SK-N-SH (cell line): Measurements from ENCODE around the gene SSBP2. TPM values are rescaled to one million over a fixed set of nuclear protein-coding genes. Genes with fewer than 3 reads are reported as not detected.

Experiments used
- CTCF ChIA-PET: fragments of 300-600, 350-600 bp; formaldehyde crosslinking; extraction: SDS; loops from one replicate; lab custom pipeline; 2021; lab: Yijun Ruan, JAX
- POLR2A ChIA-PET: fragments of 350-600 bp; sonication (Branson Sonifier 250); formaldehyde crosslinking; extraction: SDS; loops from one replicate; lab custom pipeline; 2020; ENCODE audit warnings: antibody characterized with exemption, inconsistent platforms; lab: Yijun Ruan, JAX
- DNase-seq: peaks from one replicate; pipeline ENCODE4 v3.0.0; 2012
- H2AFZ ChIP-seq: fragments of 200-600 bp; sonication (generic); 2 replicates; pipeline ENCODE4 v1.8.1; 2016; ENCODE audit warnings: antibody characterized with exemption, mild to moderate bottlenecking, low read depth
- H3F3A ChIP-seq: fragments of 200-600 bp; sonication (generic); replicated peaks from 2 replicates; pipeline ENCODE3; 2016; ENCODE audit warnings: antibody characterized with exemption, mild to moderate bottlenecking; ENCODE audit not compliant: insufficient read depth
- H3K27ac ChIP-seq, 2 experiments: fragments of 200-500 bp in 1 of 2; fragments of 200-600 bp in 1 of 2; sonication (Bioruptor generic) in 1 of 2; sonication (generic), shearing (Covaris generic) in 1 of 2; 2 replicates each; pipeline versions ENCODE4 v1.5.1 to v1.6.1; 2014 to 2016; ENCODE audit warnings: low read depth in 2 of 2, inconsistent platforms in 1 of 2, low read length in 1 of 2, mild to moderate bottlenecking in 1 of 2, mixed read lengths in 1 of 2
- H3K27me3 ChIP-seq: fragments of 200-600 bp; sonication (generic), shearing (Covaris generic); 2 replicates; pipeline ENCODE4 v1.6.1; 2016; ENCODE audit warnings: mixed run types; ENCODE audit not compliant: insufficient read depth
- H3K36me3 ChIP-seq, 2 experiments: fragments of 200-500 bp in 1 of 2; fragments of 200-600 bp in 1 of 2; sonication (Bioruptor generic) in 1 of 2; sonication (generic) in 1 of 2; replicated peaks in 1 of 2; 2 replicates each; pipeline versions ENCODE3 to v1.5.1; 2014 to 2016; ENCODE audit warnings: low read length in 1 of 2, mild to moderate bottlenecking in 1 of 2; ENCODE audit not compliant: insufficient read depth in 2 of 2, control insufficient read depth in 1 of 2
- H3K4me1 ChIP-seq, 2 experiments: fragments of 200-500 bp in 1 of 2; fragments of 200-600 bp in 1 of 2; sonication (Bioruptor generic) in 1 of 2; sonication (generic), shearing (Covaris generic) in 1 of 2; 2 replicates each; pipeline versions ENCODE4 v1.5.1 to v1.6.1; 2014 to 2016; ENCODE audit warnings: low read depth in 1 of 2, low read length in 1 of 2, mixed run types in 1 of 2; ENCODE audit not compliant: insufficient read depth in 2 of 2, control insufficient read depth in 1 of 2
- H3K4me2 ChIP-seq: fragments of 200-600 bp; sonication (generic), shearing (Covaris generic); 2 replicates; pipeline ENCODE4 v1.6.1; 2017; ENCODE audit warnings: mixed run types
- H3K4me3 ChIP-seq, 2 experiments: fragments of 200-500 bp in 1 of 2; fragments of 200-600 bp in 1 of 2; sonication (Bioruptor generic) in 1 of 2; sonication (generic), shearing (Covaris generic) in 1 of 2; 2 replicates each; pipeline versions ENCODE4 v1.5.1 to v1.8.1; 2014 to 2016; ENCODE audit warnings: low read depth in 2 of 2, inconsistent platforms in 1 of 2, low read length in 1 of 2, mild to moderate bottlenecking in 1 of 2, mixed read lengths in 1 of 2, moderate library complexity in 1 of 2
- H3K79me2 ChIP-seq: fragments of 200-600 bp; sonication (generic); 2 replicates; pipeline ENCODE4 v1.8.1; 2017; ENCODE audit warnings: mild to moderate bottlenecking; ENCODE audit not compliant: insufficient read depth
- H3K9ac ChIP-seq: fragments of 200-600 bp; sonication (generic); 2 replicates; pipeline ENCODE4 v1.6.1; 2017; ENCODE audit warnings: mixed run types
- H3K9me2 ChIP-seq: fragments of 200-600 bp; sonication (generic); 2 replicates; pipeline ENCODE4 v1.6.1; 2017; ENCODE audit warnings: mixed run types
- H3K9me3 ChIP-seq: fragments of 200-600 bp; sonication (generic); 2 replicates; pipeline ENCODE4 v1.6.1; 2017; ENCODE audit warnings: mixed run types, mild to moderate bottlenecking, moderate library complexity
- H4K20me1 ChIP-seq: fragments of 200-600 bp; sonication (generic); 2 replicates; pipeline ENCODE4 v1.6.1; 2017; ENCODE audit warnings: mild to moderate bottlenecking, mixed run types; ENCODE audit not compliant: insufficient read depth
- ELF1 ChIP-seq: IDR thresholded peaks from 2 replicates; pipeline ENCODE4 v1.4.0; 2012
- EP300 ChIP-seq, 2 experiments: IDR thresholded peaks; 2 replicates each; pipeline versions ENCODE4 v1.4.0 to v1.6.1; 2012; ENCODE audit warnings: borderline replicate concordance in 1 of 2, low read depth in 1 of 2, low read length in 1 of 2
- EZH2phosphoT487 ChIP-seq: fragments of 200-600 bp; sonication (generic); IDR thresholded peaks from 2 replicates; pipeline ENCODE4 v1.6.1; 2017; ENCODE audit warnings: low read depth, mixed run types, mild to moderate bottlenecking, antibody characterized with exemption, moderate library complexity, borderline replicate concordance
- GABPA ChIP-seq: IDR thresholded peaks from 2 replicates; pipeline ENCODE4 v1.4.0; 2012; ENCODE audit warnings: low read depth, mild to moderate bottlenecking
- GATA2 ChIP-seq: sonication (generic); formaldehyde crosslinking; IDR thresholded peaks from 2 replicates; pipeline ENCODE4 v1.5.0; 2020; ENCODE audit warnings: mild to moderate bottlenecking, missing genetic modification reagents
- IRF3 ChIP-seq: fragments of 150-350 bp; IDR thresholded peaks from 2 replicates; pipeline ENCODE4 v1.6.1; 2016; ENCODE audit warnings: mild to moderate bottlenecking, low read depth, low read length
- MAX ChIP-seq: IDR thresholded peaks from 2 replicates; pipeline ENCODE4 v1.4.0; 2012; ENCODE audit warnings: low read depth
- MXI1 ChIP-seq: IDR thresholded peaks from 2 replicates; pipeline ENCODE4 v1.6.1; 2012; ENCODE audit warnings: mild to moderate bottlenecking, low read depth, low read length, improper control_type of control experiment
- RAD21 ChIP-seq: IDR thresholded peaks from 2 replicates; pipeline ENCODE4 v1.6.1; 2012; ENCODE audit warnings: mild to moderate bottlenecking, low read length
- REST ChIP-seq: IDR thresholded peaks from 2 replicates; pipeline ENCODE4 v1.6.1; 2012; ENCODE audit warnings: mild to moderate bottlenecking, low read depth, low read length, moderate library complexity
- SMC3 ChIP-seq: IDR thresholded peaks from 2 replicates; pipeline ENCODE4 v1.6.1; 2012; ENCODE audit warnings: low read depth, low read length, improper control_type of control experiment
- USF1 ChIP-seq: IDR thresholded peaks from 2 replicates; pipeline ENCODE4 v1.4.0; 2012; ENCODE audit warnings: low read depth, borderline replicate concordance
- USF2 ChIP-seq: fragments of 150-350 bp; IDR thresholded peaks from 2 replicates; pipeline ENCODE4 v1.6.1; 2017; ENCODE audit warnings: antibody characterized with exemption, low read length, low read depth, borderline replicate concordance
- WGBS: methylation state at CpG from one replicate; pipeline ENCODE4 v1.1.6; 2017; ENCODE audit warnings: low lambda C conversion rate; 5-methylcytosine and 5-hydroxymethylcytosine counted together
- polyA plus RNA-seq, 3 experiments: library from polyadenylated mRNA; depleted of rRNA; stranded (reverse); fragments of >200 nt; gene quantifications; 2 replicates each; pipeline ENCODE4 v1.2.3, GENCODE V29; 2012

Gene SSBP2
- polyA plus RNA-seq, 1 of the 3 experiments (the other 2 are of a cell fraction) = 35.3 TPM

- no peaks in the 10 kb centered on the region for H3K9me3 ChIP-seq
- H3K4me3 ChIP-seq = no peak overlapping the region
- H3F3A ChIP-seq = peaks cover 7% of the 10 kb centered on the region
- no peak overlapping the region for H3K9ac ChIP-seq
- H3K9me2 ChIP-seq = no peaks in the 10 kb centered on the region
- WGBS = 85% methylated on average over 2 of the region's 2 CpGs
- ChIA-PET CTCF (no interaction called here), POLR2A (no interaction called here)
- peaks cover 0 to 5% of the 10 kb centered on the region in 2 experiments; a peak in 2 of 4 replicates for H3K4me1 ChIP-seq
- H3K79me2 ChIP-seq = no peaks in the 10 kb centered on the region
- H2AFZ ChIP-seq = no peak overlapping the region; the same call in 1 of the 2 replicates
- H4K20me1 ChIP-seq = no peaks in the 10 kb centered on the region
- no peak for TF ChIP-seq EZH2phosphoT487
- no peak for TF ChIP-seq USF1
- no peak for TF ChIP-seq USF2
- TF ChIP-seq REST = no peak
- no peak for TF ChIP-seq SMC3
- no peak for TF ChIP-seq RAD21
- no peak for TF ChIP-seq GABPA
- no peak for TF ChIP-seq IRF3
- no peak for TF ChIP-seq MXI1
- TF ChIP-seq ELF1 = no peak
- TF ChIP-seq EP300 (IDR thresholded peaks at IDR 0.05; ENCODE audit: borderline replicate concordance in 1 of 2, low read depth in 1 of 2, low read length in 1 of 2) = no peak
- no peak for TF ChIP-seq GATA2 (CRISPR knock-in tag)
- no peak for TF ChIP-seq MAX
- no peak overlapping the region for H3K4me2 ChIP-seq
- no peaks in the 10 kb centered on the region for H3K27me3 ChIP-seq
- DNase-seq = no peak
- no peaks in the 10 kb centered on the region for H3K36me3 ChIP-seq
- no peak overlapping the region for H3K27ac ChIP-seq
These were observed 17.0 kb upstream of the SSBP2 start for GRCh38 chr5:81767938-81768337.
